GM12878 (cell line): ENCODE measurements around the gene CD68. TPM values are rescaled to one million over a fixed set of nuclear protein-coding genes. Genes with fewer than 3 reads are reported as not detected.
"Not testable (repeated sequence)": the region's sequence is repeated elsewhere in the genome, so short reads cannot be mapped to it uniquely, and the experiment has no call there.

Source experiments
- ATAC-seq: fragments of 200-7000 bp; cut with Tn5 transposase; 3 replicates; pipeline ENCODE4 v1.9.1; 2020; ENCODE audit warnings: mild to moderate bottlenecking, moderate library complexity
- BruUV-seq: library from RNA; stranded (reverse); fragments of 400-500 nt; replicated peaks from 2 replicates; lab custom pipeline; 2021; lab: Mats Ljungman, UMichigan
- CTCF ChIA-PET: fragments of 300-600 bp; sonication (Branson Sonifier 250); formaldehyde crosslinking; extraction: SDS; loops from one replicate; lab custom pipeline; 2021; ENCODE audit warnings: inconsistent platforms; lab: Yijun Ruan, JAX
- POLR2A ChIA-PET: fragments of 350-600 bp; formaldehyde crosslinking; extraction: SDS; loops from one replicate; lab custom pipeline; 2021; ENCODE audit warnings: inconsistent platforms; lab: Charles Lee
- RAD21 ChIA-PET: fragments of 300-600 bp; sonication (Branson Sonifier 250); formaldehyde crosslinking; loops from one replicate; lab custom pipeline; 2023; ENCODE audit warnings: antibody characterized with exemption; ENCODE audit not compliant: unreplicated experiment; lab: Charles Lee
- SMC1A ChIA-PET: fragments of 300-600 bp; sonication (Branson Sonifier 250); formaldehyde crosslinking; loops from one replicate; lab custom pipeline; 2023; ENCODE audit not compliant: unreplicated experiment, uncharacterized antibody; lab: Charles Lee
- DNase-seq: peaks from one replicate; pipeline ENCODE4 v3.0.0-alpha.2; 2011; ENCODE audit warnings: low read depth, low spot score
- FAIRE-seq: peaks from 3 replicates; lab custom pipeline; 2011; peaks lifted over from hg19 to GRCh38; lab: Jason Lieb, UNC
- H2AFZ ChIP-seq: 2 replicates; pipeline ENCODE4 v1.6.0; 2011; ENCODE audit warnings: low read depth, low read length, control low read depth; ENCODE audit not compliant: control insufficient read depth
- H3K27ac ChIP-seq: 2 replicates; pipeline ENCODE4 v1.5.1; 2011; ENCODE audit warnings: control low read depth; ENCODE audit not compliant: control insufficient read depth, insufficient read depth
- H3K27me3 ChIP-seq, 2 experiments: replicated peaks in 1 of 2; 2 replicates each; pipeline versions ENCODE4 v1.6.0 to v1.6.1; 2011; ENCODE audit warnings: low read length in 1 of 2; ENCODE audit not compliant: control insufficient read depth in 2 of 2, insufficient read depth in 2 of 2
- H3K36me3 ChIP-seq, 2 experiments: 2 replicates each; pipeline ENCODE4 v1.5.1; 2011; ENCODE audit warnings: low read length in 1 of 2; ENCODE audit not compliant: control insufficient read depth in 2 of 2, insufficient read depth in 2 of 2
- H3K4me1 ChIP-seq: 2 replicates; pipeline ENCODE4 v1.6.1; 2011; ENCODE audit warnings: mild to moderate bottlenecking, low read length, moderate library complexity, mixed read lengths; ENCODE audit not compliant: control insufficient read depth, insufficient read depth
- H3K4me2 ChIP-seq: 2 replicates; pipeline ENCODE4 v1.6.0; 2011; ENCODE audit warnings: control low read depth; ENCODE audit not compliant: control insufficient read depth, insufficient read depth
- H3K4me3 ChIP-seq: fragments of 200-600 bp; sonication (generic); 2 replicates; pipeline ENCODE4 v1.5.1; 2016
- H3K79me2 ChIP-seq: 2 replicates; pipeline ENCODE4 v1.6.0; 2011; ENCODE audit warnings: low read length; ENCODE audit not compliant: control insufficient read depth, insufficient read depth
- H3K9ac ChIP-seq: 2 replicates; pipeline ENCODE4 v1.8.0; 2011; ENCODE audit warnings: low read length, control low read depth, mixed read lengths; ENCODE audit not compliant: control insufficient read depth, insufficient read depth
- H3K9me3 ChIP-seq: replicated peaks from 3 replicates; pipeline ENCODE4 v1.5.1; 2011; ENCODE audit warnings: mild to moderate bottlenecking, low read length; ENCODE audit not compliant: control insufficient read depth, insufficient read depth
- H4K20me1 ChIP-seq: 2 replicates; pipeline ENCODE4 v1.6.0; 2011; ENCODE audit not compliant: control insufficient read depth, insufficient read depth
- EGR1 ChIP-seq, 2 experiments: IDR thresholded peaks; 1 replicate in 1 of 2; 2 replicates in 1 of 2; pipeline ENCODE4 v1.6.1; 2011 to 2012; ENCODE audit warnings: low read depth in 2 of 2, low read length in 2 of 2, borderline replicate concordance in 1 of 2, mild to moderate bottlenecking in 1 of 2, moderate library complexity in 1 of 2
- LARP7 ChIP-seq: fragments of 450-650 bp; IDR thresholded peaks from 2 replicates; pipeline ENCODE4 v1.6.1; 2017; ENCODE audit warnings: mild to moderate bottlenecking
- NR2C2 ChIP-seq: IDR thresholded peaks from 2 replicates; pipeline ENCODE4 v1.6.1; 2011; ENCODE audit warnings: borderline replicate concordance, low read depth; ENCODE audit not compliant: control insufficient read depth, insufficient read length
- NR2F1 ChIP-seq: fragments of 450-650 bp; conservative IDR thresholded peaks from 2 replicates; pipeline ENCODE4 v1.6.1; 2017; ENCODE audit warnings: mild to moderate bottlenecking
- RELB ChIP-seq: fragments of 450-650 bp; IDR thresholded peaks from 2 replicates; pipeline ENCODE4 v1.6.1; 2017; ENCODE audit warnings: low read depth, mild to moderate bottlenecking, moderate library complexity
- RUNX3 ChIP-seq: IDR thresholded peaks from 2 replicates; pipeline ENCODE4 v1.6.1; 2012; ENCODE audit warnings: low read length, inconsistent platforms
- SUZ12 ChIP-seq: fragments of 200-600 bp; sonication (generic); IDR thresholded peaks from one replicate; pipeline ENCODE4 v1.6.1; 2018; ENCODE audit warnings: antibody characterized with exemption, mild to moderate bottlenecking; ENCODE audit not compliant: unreplicated experiment
- TBL1XR1 ChIP-seq: IDR thresholded peaks from 2 replicates; pipeline ENCODE4 v1.6.1; 2012; ENCODE audit warnings: low read depth, low read length, improper control_type of control experiment
- YBX1 ChIP-seq: fragments of 450-650 bp; IDR thresholded peaks from 2 replicates; pipeline ENCODE4 v1.6.1; 2016; ENCODE audit warnings: antibody characterized with exemption
- ZNF24 ChIP-seq: fragments of 450-650 bp; IDR thresholded peaks from 2 replicates; pipeline ENCODE4 v1.6.1; 2017; ENCODE audit warnings: antibody characterized with exemption, mild to moderate bottlenecking
- ZZZ3 ChIP-seq: IDR thresholded peaks from 2 replicates; pipeline ENCODE4 v1.6.1; 2011; ENCODE audit warnings: low read depth; ENCODE audit not compliant: control insufficient read depth, insufficient read length
- WGBS: methylation state at CpG from one replicate; pipeline ENCODE4 v1.1.6; 2016; ENCODE audit warnings: low lambda C conversion rate; ENCODE audit not compliant: insufficient replicate concordance, insufficient coverage; ENCODE audit errors: missing lambda C conversion rate; 5-methylcytosine and 5-hydroxymethylcytosine counted together
- in situ Hi-C: fragments of 300-500 bp; cut with MboI; formaldehyde crosslinking; loops from 9 replicates; pipeline ENCODE4 v1.14.3; 2018; ENCODE audit warnings: mixed read lengths
- intact Hi-C: fragments of 100-400 bp; cut with micrococcal nuclease; formaldehyde crosslinking; loops from one replicate; pipeline ENCODE4 v1.14.2; 2022; ENCODE audit not compliant: unreplicated experiment
- polyA plus RNA-seq, 11 experiments: library from polyadenylated mRNA; depleted of rRNA in 4 of 11; unstranded in 6 of 11; stranded (reverse) in 5 of 11; fragments of >200 nt; fragmentation: Nextera tagmentation in 4 of 11; fragmentation: Illumina TruSeq in 1 of 11; extraction: Ambion mirVana in 4 of 11; extraction: Trizol in 1 of 11; gene quantifications; 1 replicate in 1 of 11; 2 replicates in 10 of 11; pipeline versions ENCODE4 v1.2.1 to v1.2.3, GENCODE V29; 2011 to 2016; ENCODE audit warnings: inconsistent platforms in 2 of 11, missing spikeins in 2 of 11, low read depth in 1 of 11
- total RNA-seq, 4 experiments: library from RNA; depleted of rRNA in 3 of 4; stranded (reverse); fragments of >200 nt in 3 of 4; fragmentation: Illumina TruSeq in 1 of 4; extraction: Trizol in 1 of 4; gene quantifications; 2 replicates each; pipeline versions ENCODE4 v1.2.1 to v1.2.3, GENCODE V29; 2013 to 2021
- TF ChIP-seq, protein P1 (sequence below): fragments of 450-650 bp; formaldehyde crosslinking; IDR thresholded peaks from 2 replicates; pipeline ENCODE4 v1.4.0; 2020; ENCODE audit warnings: mild to moderate bottlenecking, moderate library complexity

CD68 gene
- total and polyA plus RNA-seq, 10 of the 15 experiments (the other 5 are each of a cell fraction or from before 2014, with no cell fraction given): 2.6 to 6.9 (median 3.8) TPM

GRCh38 chr17:7623661-7624060, 44.2 kb downstream of the CD68 start:
- in situ Hi-C loops (no loop called here), intact Hi-C loops (no loop called here)
- ATAC-seq (no peak), DNase-seq (no peak), FAIRE-seq (no peak)
- WGBS: 65% methylated on average over 5 of the region's 5 CpGs
- CTCF ChIA-PET: interaction anchor here (1.0 kb wide), 1 partner anchor 9 kb away, joined by 3 read pairs; the partner anchor contains the start of gene FXR2
- POLR2A ChIA-PET: interaction anchor here (0.6 kb wide), 2 partner anchors 8 to 491 kb away, joined by 3 to 4 read pairs; no protein-coding TSS in a partner anchor
- Histone ChIP-seq H3K4me3 (no peak overlapping the region), H3K36me3 (no peaks in the 10 kb centered on the region), H4K20me1 (no peaks in the 10 kb centered on the region), H2AFZ (no peak overlapping the region), H3K79me2 (peaks cover 2% of the 10 kb centered on the region), H3K9me3 (no peaks in the 10 kb centered on the region), H3K4me2 (no peak overlapping the region), H3K27me3 (no peaks in the 10 kb centered on the region), H3K4me1 (peaks cover 3% of the 10 kb centered on the region), H3K9ac (no peak overlapping the region; the same call in 1 of the 2 replicates), H3K27ac (no peak overlapping the region)
- BruUV-seq: no TSS peak
- TF ChIP-seq NR2C2 (no peak), YBX1 (no peak), NR2F1 (no peak), EGR1 (IDR thresholded peaks at IDR 0.05; ENCODE audit: borderline replicate concordance in 1 of 2, low read depth in 2 of 2, low read length in 2 of 2) (no peak), ZZZ3 (no peak), RELB (no peak), SUZ12 (no peak), LARP7 (no peak), RUNX3 (no peak), ZNF24 (no peak), TBL1XR1 (no peak)
- TF ChIP-seq, protein P1, sequence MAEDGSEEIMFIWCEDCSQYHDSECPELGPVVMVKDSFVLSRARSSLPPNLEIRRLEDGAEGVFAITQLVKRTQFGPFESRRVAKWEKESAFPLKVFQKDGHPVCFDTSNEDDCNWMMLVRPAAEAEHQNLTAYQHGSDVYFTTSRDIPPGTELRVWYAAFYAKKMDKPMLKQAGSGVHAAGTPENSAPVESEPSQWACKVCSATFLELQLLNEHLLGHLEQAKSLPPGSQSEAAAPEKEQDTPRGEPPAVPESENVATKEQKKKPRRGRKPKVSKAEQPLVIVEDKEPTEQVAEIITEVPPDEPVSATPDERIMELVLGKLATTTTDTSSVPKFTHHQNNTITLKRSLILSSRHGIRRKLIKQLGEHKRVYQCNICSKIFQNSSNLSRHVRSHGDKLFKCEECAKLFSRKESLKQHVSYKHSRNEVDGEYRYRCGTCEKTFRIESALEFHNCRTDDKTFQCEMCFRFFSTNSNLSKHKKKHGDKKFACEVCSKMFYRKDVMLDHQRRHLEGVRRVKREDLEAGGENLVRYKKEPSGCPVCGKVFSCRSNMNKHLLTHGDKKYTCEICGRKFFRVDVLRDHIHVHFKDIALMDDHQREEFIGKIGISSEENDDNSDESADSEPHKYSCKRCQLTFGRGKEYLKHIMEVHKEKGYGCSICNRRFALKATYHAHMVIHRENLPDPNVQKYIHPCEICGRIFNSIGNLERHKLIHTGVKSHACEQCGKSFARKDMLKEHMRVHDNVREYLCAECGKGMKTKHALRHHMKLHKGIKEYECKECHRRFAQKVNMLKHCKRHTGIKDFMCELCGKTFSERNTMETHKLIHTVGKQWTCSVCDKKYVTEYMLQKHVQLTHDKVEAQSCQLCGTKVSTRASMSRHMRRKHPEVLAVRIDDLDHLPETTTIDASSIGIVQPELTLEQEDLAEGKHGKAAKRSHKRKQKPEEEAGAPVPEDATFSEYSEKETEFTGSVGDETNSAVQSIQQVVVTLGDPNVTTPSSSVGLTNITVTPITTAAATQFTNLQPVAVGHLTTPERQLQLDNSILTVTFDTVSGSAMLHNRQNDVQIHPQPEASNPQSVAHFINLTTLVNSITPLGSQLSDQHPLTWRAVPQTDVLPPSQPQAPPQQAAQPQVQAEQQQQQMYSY (CRISPR knock-in tag): no peak
- RAD21 ChIA-PET: interaction anchor here (1.3 kb wide), 1 partner anchor 64 kb away, joined by 3 read pairs; no protein-coding TSS in a partner anchor
- SMC1A ChIA-PET: no interaction called here

DNA sequence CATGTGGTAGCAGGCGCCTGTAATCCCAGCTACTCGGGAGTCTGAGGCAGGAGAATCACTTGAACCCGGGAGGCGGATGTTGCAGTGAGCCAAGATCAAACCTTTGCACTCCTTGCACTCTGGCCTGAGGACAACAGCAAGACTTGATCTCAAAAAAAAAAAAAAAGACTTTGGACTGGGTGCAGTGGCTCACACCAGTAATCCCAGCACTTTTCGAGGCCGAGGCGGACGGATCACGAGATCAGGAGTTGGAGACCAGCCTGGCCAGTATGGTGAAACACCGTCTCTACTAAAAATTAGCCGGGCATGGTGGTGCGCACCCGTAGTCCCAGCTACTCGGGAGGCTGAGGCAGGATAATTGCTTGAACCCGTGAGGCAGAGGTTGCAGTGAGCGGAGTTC, 46.3 kb downstream of the CD68 start:
- 98% methylated on average over 16 of the region's 16 CpGs for WGBS

More for the DNA sequence above, 46.3 kb downstream of the CD68 start:
- H3K27me3 ChIP-seq, SMC1A ChIA-PET, ATAC-seq, in situ Hi-C loops, H3K36me3 ChIP-seq, H4K20me1 ChIP-seq, H3K4me1 ChIP-seq, BruUV-seq, H3K9ac ChIP-seq, H3K4me2 ChIP-seq, H2AFZ ChIP-seq, H3K4me3 ChIP-seq, H3K9me3 ChIP-seq, H3K79me2 ChIP-seq, DNase-seq, intact Hi-C loops, H3K27ac ChIP-seq, FAIRE-seq: not testable (repeated sequence)
- ChIA-PET CTCF (interaction anchor here (2.6 kb wide), 1 partner anchor 11 kb away, joined by 22 read pairs; the partner anchor contains the start of gene FXR2), POLR2A (interaction anchor here (0.7 to 2.7 kb wide), 3 partner anchors 61 to 813 kb away, joined by 3 to 33 read pairs (median 5); partner anchors contain the start of genes TP53 and WRAP53), RAD21 (interaction anchor here (3.0 kb wide), 1 partner anchor 11 kb away, joined by 20 read pairs; the partner anchor contains the start of gene FXR2)
